Measurements from ENCODE around the gene DTNBP1. TPM values are rescaled to one million over a fixed set of nuclear protein-coding genes. Genes with fewer than 3 reads are reported as not detected.

Gene DTNBP1
- total and polyA plus RNA-seq, 9 donors = 8.4 to 23.6 (median 18.2) TPM

DNA sequence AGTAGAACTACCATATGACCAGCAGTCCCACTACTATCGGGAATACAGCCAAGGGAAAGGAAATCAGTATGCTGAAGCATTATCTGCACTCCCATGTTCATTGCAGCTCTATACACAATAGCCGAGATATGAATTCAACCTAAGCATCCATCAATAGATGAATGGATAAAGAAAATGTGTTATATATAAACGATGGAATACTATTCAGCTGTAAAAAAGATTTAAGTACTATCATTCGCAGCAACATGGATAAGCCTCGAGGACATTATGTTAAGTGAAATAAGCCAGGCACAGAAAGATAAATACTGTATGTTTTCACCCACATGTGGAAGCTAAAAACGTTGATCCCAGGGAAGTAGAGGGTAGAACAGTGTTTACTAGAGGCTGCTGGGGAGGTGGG, 44.1 kb downstream of the DTNBP1 start:
- H3K9me3 ChIP-seq (replicated peaks; ENCODE audit: control insufficient read depth, low read depth, low read length) = no peaks in the 10 kb centered on the region
- H3K36me3 ChIP-seq (ENCODE audit: control insufficient read depth, insufficient read depth, low read length) = peaks cover 7% of the 10 kb centered on the region
- no peak for DNase-seq
- WGBS (ENCODE audit: insufficient coverage) = 100% methylated on average over 2 of the region's 6 CpGs
- H3K27ac ChIP-seq (ENCODE audit: low read length) = no peak overlapping the region
- no peaks in the 10 kb centered on the region for H3K27me3 ChIP-seq (ENCODE audit: control insufficient read depth, insufficient read depth, low read length)
- H3K4me3 ChIP-seq (ENCODE audit: low read length) = no peak overlapping the region
- peaks cover 7% of the 10 kb centered on the region for H3K4me1 ChIP-seq (ENCODE audit: control insufficient read depth, insufficient read depth, low read length)

DNA sequence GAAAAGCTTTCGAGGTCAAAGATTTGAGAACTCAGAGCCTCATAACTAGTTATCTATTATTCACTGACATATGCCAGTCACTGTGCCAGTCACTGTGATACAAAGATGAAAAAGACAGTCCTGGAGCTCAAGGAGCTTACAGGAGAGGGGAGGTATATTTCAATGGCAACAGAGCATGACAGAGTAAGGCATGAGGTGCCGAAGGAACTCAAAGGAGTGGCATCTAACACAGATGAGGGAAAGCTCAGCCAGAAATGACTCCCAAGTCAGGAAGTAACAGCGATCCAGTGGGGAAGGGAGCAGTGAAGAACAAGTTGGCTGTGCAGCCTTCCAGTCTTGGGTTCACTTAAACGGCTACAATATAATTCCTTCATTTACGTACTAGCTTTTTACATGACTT, 46.6 kb downstream of the DTNBP1 start:
- DNase-seq = no peak
- peaks cover 9% of the 10 kb centered on the region for H3K36me3 ChIP-seq (ENCODE audit: control insufficient read depth, insufficient read depth, low read length)
- peaks cover 2% of the 10 kb centered on the region for H3K4me1 ChIP-seq (ENCODE audit: control insufficient read depth, insufficient read depth, low read length)
- no peaks in the 10 kb centered on the region for H3K27me3 ChIP-seq (ENCODE audit: control insufficient read depth, insufficient read depth, low read length)
- no peaks in the 10 kb centered on the region for H3K9me3 ChIP-seq (replicated peaks; ENCODE audit: control insufficient read depth, low read depth, low read length)
- no peak overlapping the region for H3K27ac ChIP-seq (ENCODE audit: low read length)
- WGBS (ENCODE audit: insufficient coverage) = 33% methylated on average over 1 of the region's 5 CpGs
- H3K4me3 ChIP-seq (ENCODE audit: low read length) = no peak overlapping the region

DNA sequence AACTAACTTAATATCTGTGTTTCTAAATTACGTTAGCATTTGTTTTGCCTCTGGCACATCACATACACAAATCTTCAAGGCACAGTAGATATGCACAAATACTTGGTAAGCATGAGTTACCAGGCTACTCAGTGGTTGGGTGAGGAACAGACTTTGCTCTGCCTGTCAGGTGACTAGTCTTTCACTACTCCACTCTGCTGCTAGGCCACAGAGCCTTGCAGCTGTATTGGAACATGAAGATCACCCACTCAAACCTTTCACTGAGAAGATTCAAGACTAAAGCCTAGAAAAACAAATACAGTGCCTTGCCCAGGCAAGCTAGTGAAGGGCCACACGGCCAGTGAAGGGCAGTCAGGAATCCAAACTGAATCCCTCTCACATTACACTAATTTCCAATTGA, 47.0 kb downstream of the DTNBP1 start:
- Histone ChIP-seq H3K4me3 (ENCODE audit: low read length) (no peak overlapping the region), H3K27ac (ENCODE audit: low read length) (no peak overlapping the region), H3K36me3 (ENCODE audit: control insufficient read depth, insufficient read depth, low read length) (peaks cover 9% of the 10 kb centered on the region), H3K27me3 (ENCODE audit: control insufficient read depth, insufficient read depth, low read length) (no peaks in the 10 kb centered on the region), H3K4me1 (ENCODE audit: control insufficient read depth, insufficient read depth, low read length) (peaks cover 2% of the 10 kb centered on the region), H3K9me3 (replicated peaks; ENCODE audit: control insufficient read depth, low read depth, low read length) (no peaks in the 10 kb centered on the region)
- DNase-seq = no peak
- no CpG with 5 or more reads among the region's 2 CpGs for WGBS (ENCODE audit: insufficient coverage)

DNA sequence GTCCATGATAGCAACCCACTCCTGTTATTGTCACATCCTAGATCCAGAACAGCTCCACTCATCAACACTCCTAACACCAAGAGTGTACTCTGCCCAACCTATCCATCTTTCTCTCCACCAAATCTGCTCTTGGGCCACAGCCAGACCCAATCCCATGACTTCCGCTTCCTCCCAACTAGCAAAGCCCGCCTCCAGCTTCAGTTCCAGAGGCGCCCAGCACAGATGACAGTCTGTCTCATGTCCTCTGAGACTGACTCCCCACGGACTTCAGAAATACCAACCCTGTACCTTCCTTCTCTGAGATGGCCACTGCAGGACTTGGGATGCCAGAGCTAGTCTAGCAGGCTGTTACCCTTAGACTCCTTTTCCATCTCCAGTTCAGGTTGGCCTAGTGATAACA, 48.6 kb downstream of the DTNBP1 start:
- no peak overlapping the region for H3K27ac ChIP-seq (ENCODE audit: low read length)
- 91% methylated on average over 4 of the region's 4 CpGs for WGBS (ENCODE audit: insufficient coverage)
- no peaks in the 10 kb centered on the region for H3K4me1 ChIP-seq (ENCODE audit: control insufficient read depth, insufficient read depth, low read length)
- H3K9me3 ChIP-seq (replicated peaks; ENCODE audit: control insufficient read depth, low read depth, low read length) = no peaks in the 10 kb centered on the region
- peaks cover 12% of the 10 kb centered on the region for H3K36me3 ChIP-seq (ENCODE audit: control insufficient read depth, insufficient read depth, low read length)
- H3K27me3 ChIP-seq (ENCODE audit: control insufficient read depth, insufficient read depth, low read length) = no peaks in the 10 kb centered on the region
- no peak overlapping the region for H3K4me3 ChIP-seq (ENCODE audit: low read length)
- no peak for DNase-seq

DNA sequence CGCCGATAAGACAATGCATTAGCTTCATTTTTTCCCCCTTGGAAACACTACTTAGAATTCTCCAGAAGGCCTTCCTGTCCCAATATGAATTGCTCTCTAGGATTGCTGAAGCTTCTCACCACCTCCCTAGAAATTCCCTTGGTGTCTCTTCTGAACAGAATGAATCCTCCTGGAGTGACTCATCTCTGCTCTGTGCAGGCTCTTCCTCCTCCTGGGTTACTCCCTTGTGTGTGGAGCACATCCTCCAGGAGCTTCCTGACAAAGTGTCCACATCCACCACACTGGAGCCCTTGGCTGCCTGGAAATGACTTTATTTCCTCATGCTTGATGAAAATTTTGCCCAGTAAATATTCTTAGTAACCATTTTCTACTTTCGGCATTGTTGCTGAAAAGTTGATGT, 54.4 kb downstream of the DTNBP1 start:
- Histone ChIP-seq H3K4me1 (ENCODE audit: control insufficient read depth, insufficient read depth, low read length) (no peaks in the 10 kb centered on the region), H3K36me3 (ENCODE audit: control insufficient read depth, insufficient read depth, low read length) (peaks cover 3% of the 10 kb centered on the region), H3K27me3 (ENCODE audit: control insufficient read depth, insufficient read depth, low read length) (no peaks in the 10 kb centered on the region), H3K9me3 (replicated peaks; ENCODE audit: control insufficient read depth, low read depth, low read length) (no peaks in the 10 kb centered on the region), H3K4me3 (ENCODE audit: low read length) (no peak overlapping the region), H3K27ac (ENCODE audit: low read length) (no peak overlapping the region)
- no CpG with 5 or more reads among the region's 3 CpGs for WGBS (ENCODE audit: insufficient coverage)
- DNase-seq = no peak

DNA sequence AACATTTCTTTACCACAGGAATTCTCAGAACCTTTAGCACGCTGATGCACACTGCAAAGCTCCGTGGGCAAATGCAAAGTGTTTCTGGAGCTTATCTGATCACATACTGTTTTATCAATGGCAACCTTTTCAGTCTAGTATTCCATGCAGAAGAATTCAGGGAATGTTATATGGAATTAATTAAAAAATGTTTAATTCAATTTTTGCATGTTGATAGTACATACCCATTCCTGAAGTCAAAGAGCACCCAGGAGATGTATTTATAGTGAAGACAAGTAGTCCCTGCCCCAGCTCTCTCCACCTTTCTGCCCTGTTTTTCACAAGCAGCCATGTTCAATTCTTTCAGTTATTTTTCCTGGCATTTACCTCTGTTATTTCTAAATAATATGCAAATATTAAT, 55.2 kb downstream of the DTNBP1 start:
- Histone ChIP-seq H3K4me3 (ENCODE audit: low read length) (no peak overlapping the region), H3K4me1 (ENCODE audit: control insufficient read depth, insufficient read depth, low read length) (no peaks in the 10 kb centered on the region), H3K36me3 (ENCODE audit: control insufficient read depth, insufficient read depth, low read length) (peaks cover 3% of the 10 kb centered on the region), H3K27me3 (ENCODE audit: control insufficient read depth, insufficient read depth, low read length) (no peaks in the 10 kb centered on the region), H3K27ac (ENCODE audit: low read length) (no peak overlapping the region), H3K9me3 (replicated peaks; ENCODE audit: control insufficient read depth, low read depth, low read length) (no peaks in the 10 kb centered on the region)
- DNase-seq = no peak
- no CpG with 5 or more reads among the region's 2 CpGs for whole genome bisulfite sequencing (ENCODE audit: insufficient coverage)

DNA sequence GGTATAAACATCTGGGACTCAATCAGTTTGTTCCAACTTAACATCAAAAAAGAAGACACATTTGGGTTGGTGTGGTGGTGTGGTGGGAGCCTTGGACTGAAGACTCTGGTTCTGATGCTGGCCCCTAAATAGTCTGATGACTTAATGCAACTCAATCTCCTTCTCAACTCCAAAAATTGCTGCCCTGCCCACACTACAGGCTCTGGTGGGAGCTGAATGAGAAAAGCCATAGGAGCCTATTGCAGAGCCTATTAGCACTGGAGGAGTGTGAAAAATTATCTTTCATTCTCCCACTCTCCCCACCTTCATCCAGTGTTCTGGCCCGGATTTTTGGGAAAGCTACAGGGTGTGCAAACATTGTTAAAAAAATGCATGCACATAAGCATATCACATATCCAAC, 56.5 kb downstream of the DTNBP1 start:
- no CpG with 5 or more reads among the region's 1 CpG for WGBS (ENCODE audit: insufficient coverage)
- DNase-seq = no peak
- Histone ChIP-seq H3K9me3 (replicated peaks; ENCODE audit: control insufficient read depth, low read depth, low read length) (no peaks in the 10 kb centered on the region), H3K27ac (ENCODE audit: low read length) (no peak overlapping the region), H3K4me3 (ENCODE audit: low read length) (no peak overlapping the region), H3K36me3 (ENCODE audit: control insufficient read depth, insufficient read depth, low read length) (peaks cover 3% of the 10 kb centered on the region), H3K4me1 (ENCODE audit: control insufficient read depth, insufficient read depth, low read length) (no peaks in the 10 kb centered on the region), H3K27me3 (ENCODE audit: control insufficient read depth, insufficient read depth, low read length) (no peaks in the 10 kb centered on the region)

DNA sequence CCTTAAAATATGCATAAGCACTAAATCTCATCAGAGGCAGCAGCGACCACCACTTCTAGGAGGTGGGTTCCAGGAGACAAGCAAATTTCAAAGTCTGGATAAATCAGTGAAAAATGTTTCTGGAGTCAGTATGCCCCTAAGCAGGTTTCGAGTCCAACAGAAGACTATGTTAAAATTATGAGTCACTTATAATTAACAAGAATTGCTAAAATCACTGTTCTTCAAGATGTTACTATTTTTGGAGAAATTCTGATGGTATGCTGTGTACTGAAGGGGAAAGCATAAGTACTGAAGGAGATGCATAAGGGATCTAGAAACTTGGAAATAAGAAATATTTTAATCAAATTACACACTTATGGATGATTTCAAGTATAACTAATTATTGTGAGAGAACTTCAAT, 58.0 kb downstream of the DTNBP1 start:
- Histone ChIP-seq H3K27me3 (ENCODE audit: control insufficient read depth, insufficient read depth, low read length) (no peaks in the 10 kb centered on the region), H3K27ac (ENCODE audit: low read length) (no peak overlapping the region), H3K4me1 (ENCODE audit: control insufficient read depth, insufficient read depth, low read length) (no peaks in the 10 kb centered on the region), H3K36me3 (ENCODE audit: control insufficient read depth, insufficient read depth, low read length) (no peaks in the 10 kb centered on the region), H3K9me3 (replicated peaks; ENCODE audit: control insufficient read depth, low read depth, low read length) (no peaks in the 10 kb centered on the region), H3K4me3 (ENCODE audit: low read length) (no peak overlapping the region)
- DNase-seq = no peak
- no CpG with 5 or more reads among the region's 2 CpGs for WGBS (ENCODE audit: insufficient coverage)

DNA sequence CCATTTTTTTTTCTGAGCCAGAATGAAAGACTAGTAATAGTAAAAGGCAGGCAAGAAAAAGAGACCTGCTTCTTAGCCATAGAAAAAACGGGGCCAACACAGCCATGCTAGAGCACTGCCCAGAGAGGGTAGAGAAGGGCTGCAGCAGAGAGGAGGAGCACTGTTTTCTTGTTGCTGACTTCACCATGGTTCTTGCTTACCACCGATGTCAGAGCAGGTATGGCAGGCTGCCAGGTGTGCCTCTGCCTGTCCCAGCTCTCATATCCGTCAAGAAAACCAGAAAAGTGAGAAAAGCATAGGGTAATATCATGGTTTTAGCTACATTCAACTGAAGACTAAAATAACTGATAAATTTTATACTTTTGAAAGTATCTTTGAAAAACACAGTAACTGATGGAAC, 60.7 kb downstream of the DTNBP1 start:
- Histone ChIP-seq H3K4me1 (ENCODE audit: control insufficient read depth, insufficient read depth, low read length) (no peaks in the 10 kb centered on the region), H3K27me3 (ENCODE audit: control insufficient read depth, insufficient read depth, low read length) (no peaks in the 10 kb centered on the region), H3K9me3 (replicated peaks; ENCODE audit: control insufficient read depth, low read depth, low read length) (no peaks in the 10 kb centered on the region), H3K4me3 (ENCODE audit: low read length) (no peak overlapping the region), H3K36me3 (ENCODE audit: control insufficient read depth, insufficient read depth, low read length) (no peaks in the 10 kb centered on the region), H3K27ac (ENCODE audit: low read length) (no peak overlapping the region)
- DNase-seq = no peak
- 73% methylated on average over 2 of the region's 3 CpGs for WGBS (ENCODE audit: insufficient coverage)

DNA sequence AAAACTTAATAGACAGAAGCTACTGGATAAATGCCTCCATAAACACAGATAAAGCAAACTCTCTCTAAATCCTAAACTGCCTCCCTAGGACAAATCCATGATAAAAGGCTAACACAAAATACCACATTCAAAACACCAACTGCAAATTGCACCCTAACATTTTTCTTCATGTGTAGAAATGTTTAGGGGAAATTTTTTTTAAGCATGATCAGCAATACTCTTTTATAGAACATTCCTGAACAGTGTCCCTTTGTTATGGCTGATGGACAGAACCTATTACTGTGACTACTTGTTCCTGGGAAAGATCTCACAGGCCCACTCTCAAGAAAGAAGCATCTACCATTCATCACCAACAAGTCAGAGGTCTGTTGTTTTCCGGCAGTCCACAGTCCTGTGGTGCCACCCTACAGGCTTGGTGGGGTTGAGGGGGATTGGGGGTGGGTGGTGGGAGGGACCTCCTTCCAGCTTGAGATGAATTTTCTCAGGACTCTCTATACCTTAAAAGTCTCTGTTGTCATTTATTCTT, 64.5 kb downstream of the DTNBP1 start:
- WGBS (ENCODE audit: insufficient coverage) = no CpG with 5 or more reads among the region's 1 CpG
- H3K27ac ChIP-seq (ENCODE audit: low read length) = no peak overlapping the region
- peaks cover 11% of the 10 kb centered on the region for H3K4me1 ChIP-seq (ENCODE audit: control insufficient read depth, insufficient read depth, low read length)
- no peaks in the 10 kb centered on the region for H3K36me3 ChIP-seq (ENCODE audit: control insufficient read depth, insufficient read depth, low read length)
- H3K9me3 ChIP-seq (replicated peaks; ENCODE audit: control insufficient read depth, low read depth, low read length) = no peaks in the 10 kb centered on the region
- DNase-seq = no peak
- no peak overlapping the region for H3K4me3 ChIP-seq (ENCODE audit: low read length)
- H3K27me3 ChIP-seq (ENCODE audit: control insufficient read depth, insufficient read depth, low read length) = no peaks in the 10 kb centered on the region

DNA sequence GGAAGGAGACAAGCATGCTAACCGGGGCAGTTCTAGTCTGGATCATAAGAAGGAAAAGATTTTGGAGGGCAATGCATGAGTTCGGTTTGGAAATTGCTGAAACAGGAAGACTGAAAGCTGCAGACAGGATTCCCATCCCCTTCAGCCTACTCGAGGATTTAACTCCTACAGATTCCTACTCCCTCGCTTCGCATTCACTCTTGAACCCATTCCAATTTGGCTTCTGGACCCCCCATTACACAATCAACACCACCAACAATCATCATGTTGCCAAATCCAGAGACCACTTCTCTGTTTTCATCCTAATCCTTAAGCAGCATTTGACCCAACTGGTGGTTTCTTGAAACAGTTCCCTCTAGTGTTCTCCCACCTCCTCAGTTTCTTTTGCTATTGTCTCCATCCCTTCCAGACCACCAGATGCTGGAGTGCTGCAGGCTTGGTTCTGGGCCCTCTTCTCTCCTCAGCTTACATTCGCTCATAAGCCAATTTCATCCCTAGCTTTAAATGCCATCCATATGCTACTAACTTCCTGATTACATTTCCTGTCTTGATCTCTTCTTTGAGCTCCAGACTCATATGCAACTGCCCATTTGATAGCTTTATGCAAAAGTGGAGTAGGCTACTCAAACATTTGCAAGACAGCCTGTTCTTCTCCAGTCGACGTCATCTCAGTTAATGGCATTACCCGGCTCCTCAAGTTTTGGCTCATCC, 66.5 kb downstream of the DTNBP1 start:
- Histone ChIP-seq H3K4me1 (ENCODE audit: control insufficient read depth, insufficient read depth, low read length) (peaks cover 11% of the 10 kb centered on the region), H3K27me3 (ENCODE audit: control insufficient read depth, insufficient read depth, low read length) (no peaks in the 10 kb centered on the region), H3K36me3 (ENCODE audit: control insufficient read depth, insufficient read depth, low read length) (no peaks in the 10 kb centered on the region), H3K27ac (ENCODE audit: low read length) (no peak overlapping the region), H3K9me3 (replicated peaks; ENCODE audit: control insufficient read depth, low read depth, low read length) (no peaks in the 10 kb centered on the region), H3K4me3 (ENCODE audit: low read length) (no peak overlapping the region)
- no peak for DNase-seq
- 63% methylated on average over 8 of the region's 9 CpGs for WGBS (ENCODE audit: insufficient coverage)
